ENCODE results near the gene IKBKG. TPM values are rescaled to one million over a fixed set of nuclear protein-coding genes. Genes with fewer than 3 reads are reported as not detected.
"Not testable (repeated sequence)": the region's sequence is repeated elsewhere in the genome, so short reads cannot be mapped to it uniquely, and the experiment has no call there.

IKBKG gene
- total RNA-seq, 1 experiment from 2014 or later, result 11.2 TPM

- no peak for DNase-seq (ENCODE audit: low read depth)
These were observed 58.1 kb downstream of the IKBKG start for GRCh38 chrX:154605566-154605965.

- no peak for DNase-seq (ENCODE audit: low read depth)
These were observed 60.0 kb downstream of the IKBKG start for GRCh38 chrX:154607370-154607769.

GRCh38 chrX:154607976-154608375 lies 60.6 kb downstream of the IKBKG start:
- not testable (repeated sequence) for DNase-seq (ENCODE audit: low read depth)

GRCh38 chrX:154608823-154609222 lies 61.4 kb downstream of the IKBKG start:
- DNase-seq (ENCODE audit: low read depth), result not testable (repeated sequence)

- DNase-seq (ENCODE audit: low read depth), result not testable (repeated sequence)
These were observed 63.7 kb downstream of the IKBKG start for GRCh38 chrX:154611146-154611545.

- not testable (repeated sequence) for DNase-seq (ENCODE audit: low read depth)
These were observed 66.2 kb downstream of the IKBKG start for GRCh38 chrX:154613586-154613985.

Other genes with a start within 250 kb of the IKBKG start
- gene FLNA, start 173.0 kb upstream of the IKBKG start, total RNA-seq (2014; rRNA removed; shearing (Covaris generic)), result 375 and 579 TPM in 2 replicates
- 27.6 and 29.8 TPM in 2 replicates for gene EMD, start 168.3 kb upstream of the IKBKG start, total RNA-seq (2014; rRNA removed; shearing (Covaris generic))
- 2,378 and 3,972 TPM in 2 replicates for gene RPL10, start 149.2 kb upstream of the IKBKG start, total RNA-seq (2014; rRNA removed; shearing (Covaris generic))
- gene DNASE1L1, start 138.4 kb upstream of the IKBKG start, total RNA-seq (2014; rRNA removed; shearing (Covaris generic)), result 12.6 and 14.3 TPM in 2 replicates
- 9.6 and 9.8 TPM in 2 replicates for gene TAFAZZIN, start 136.1 kb upstream of the IKBKG start, total RNA-seq (2014; rRNA removed; shearing (Covaris generic))
- 29.0 and 36.1 TPM in 2 replicates for gene ATP6AP1, start 118.9 kb upstream of the IKBKG start, total RNA-seq (2014; rRNA removed; shearing (Covaris generic))
- gene GDI1, start 110.5 kb upstream of the IKBKG start, total RNA-seq (2014; rRNA removed; shearing (Covaris generic)), result 58.0 and 58.6 TPM in 2 replicates
- gene FAM50A, start 103.5 kb upstream of the IKBKG start, total RNA-seq (2014; rRNA removed; shearing (Covaris generic)), result 37.8 and 45.0 TPM in 2 replicates
- gene PLXNA3, start 89.3 kb upstream of the IKBKG start, total RNA-seq (2014; rRNA removed; shearing (Covaris generic)), result 3.9 and 5.4 TPM in 2 replicates
- 28.8 and 40.4 TPM in 2 replicates for gene LAGE3, start 68.3 kb upstream of the IKBKG start, total RNA-seq (2014; rRNA removed; shearing (Covaris generic))
- 46.0 and 50.1 TPM in 2 replicates for gene UBL4A, start 61.0 kb upstream of the IKBKG start, total RNA-seq (2014; rRNA removed; shearing (Covaris generic))
- 19.5 and 25.6 TPM in 2 replicates for gene SLC10A3, start 57.0 kb upstream of the IKBKG start, total RNA-seq (2014; rRNA removed; shearing (Covaris generic))
- 16.5 and 22.3 TPM in 2 replicates for gene FAM3A, start 31.4 kb upstream of the IKBKG start, total RNA-seq (2014; rRNA removed; shearing (Covaris generic))
- gene G6PD, start 774 bp upstream of the IKBKG start, total RNA-seq (2014; rRNA removed; shearing (Covaris generic)), result 50.1 and 82.3 TPM in 2 replicates
- not detected in 2 replicates for gene CTAG1A, start 37.5 kb downstream of the IKBKG start, total RNA-seq (2014; rRNA removed; shearing (Covaris generic))
- gene CTAG1B, start 71.7 kb downstream of the IKBKG start, total RNA-seq (2014; rRNA removed; shearing (Covaris generic)), result not detected in 2 replicates
- gene CTAG2, start 106.0 kb downstream of the IKBKG start, total RNA-seq (2014; rRNA removed; shearing (Covaris generic)), result 0.29 TPM in 1 of 2 replicates, not detected in the other
- gene GAB3, start 203.5 kb downstream of the IKBKG start, total RNA-seq (2014; rRNA removed; shearing (Covaris generic)), result under 0.01 and 0.24 TPM in 2 replicates
- 27.9 and 29.7 TPM in 2 replicates for gene DKC1, start 215.2 kb downstream of the IKBKG start, total RNA-seq (2014; rRNA removed; shearing (Covaris generic))

All from RPMI7951 (cell line).